B cell (primary cell): ENCODE results near the gene TFDP1.

Experiments used
- CTCF ChIP-seq: fragments of 200-600 bp; IDR thresholded peaks from one replicate; pipeline ENCODE4 v1.8.0; 2022; ENCODE audit warnings: antibody characterized with exemption, mild to moderate bottlenecking
- EZH2 ChIP-seq: IDR thresholded peaks from 2 replicates; pipeline ENCODE4 v1.6.1; 2012; ENCODE audit warnings: borderline replicate concordance, low read depth, mild to moderate bottlenecking, moderate library complexity, low read length; ENCODE audit not compliant: insufficient read depth, poor library complexity, severe bottlenecking

GRCh38 chr13:113565526-113566226 is 18.9 kb upstream of the TFDP1 start:
- TF ChIP-seq CTCF = no peak
- no peak for TF ChIP-seq EZH2
